Activated CD4-positive, CD25-positive, alpha-beta regulatory T cell (primary cell): ENCODE results near the gene FAAP100.
"Not testable (repeated sequence)": the region's sequence is repeated elsewhere in the genome, so short reads cannot be mapped to it uniquely, and the experiment has no call there.

ENCODE experiments used
- DNase-seq, 4 experiments: peaks; one replicate each; lab custom pipeline; 2025; lab: John Stamatoyannopoulos, UW

Gene FAAP100

DNA sequence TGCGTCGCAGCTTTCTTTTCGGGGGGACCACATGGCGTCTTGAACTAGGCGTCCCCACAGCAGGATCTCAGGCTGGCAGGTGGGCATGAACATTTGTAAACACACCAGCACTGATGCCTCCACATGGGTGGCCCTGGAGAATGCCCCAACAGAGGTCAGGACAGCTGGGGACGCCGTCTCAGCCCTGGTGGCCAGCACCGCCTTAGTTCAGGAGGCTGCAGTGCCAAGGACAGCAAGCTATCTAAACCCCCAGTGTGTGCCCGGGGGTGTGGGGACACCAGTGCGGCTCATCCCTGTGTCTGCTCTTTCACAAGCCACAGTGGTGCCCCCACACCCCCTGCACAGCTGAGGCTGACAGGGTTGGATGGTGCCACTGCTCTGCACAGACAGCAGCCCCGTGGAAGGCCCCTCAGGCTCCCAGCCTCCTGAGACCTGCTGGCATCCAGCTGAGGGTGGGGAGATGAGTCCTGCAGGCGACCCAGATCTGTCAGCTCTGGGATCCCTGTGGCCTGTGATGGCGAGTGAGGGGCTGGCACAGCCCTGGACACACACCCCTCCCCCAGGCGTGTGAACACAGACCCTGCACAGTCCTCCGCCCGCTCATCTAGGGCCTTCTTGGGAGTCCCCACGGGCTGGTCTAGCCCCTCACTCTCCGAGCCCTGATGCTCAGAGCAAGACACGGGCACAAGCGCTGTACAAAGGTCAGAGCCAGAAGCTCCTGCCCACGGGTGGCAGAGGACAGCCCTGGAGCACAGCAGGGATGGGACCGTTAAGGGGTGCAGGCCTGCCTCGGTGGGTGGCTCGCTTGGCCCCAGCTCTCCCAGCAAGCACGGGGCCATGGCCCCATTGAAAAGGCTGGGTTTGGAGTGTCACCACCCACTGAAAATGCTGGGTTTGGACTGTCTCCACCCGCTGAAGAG lies 13.2 kb downstream of the FAAP100 start:
- DNase-seq = no peak

DNA sequence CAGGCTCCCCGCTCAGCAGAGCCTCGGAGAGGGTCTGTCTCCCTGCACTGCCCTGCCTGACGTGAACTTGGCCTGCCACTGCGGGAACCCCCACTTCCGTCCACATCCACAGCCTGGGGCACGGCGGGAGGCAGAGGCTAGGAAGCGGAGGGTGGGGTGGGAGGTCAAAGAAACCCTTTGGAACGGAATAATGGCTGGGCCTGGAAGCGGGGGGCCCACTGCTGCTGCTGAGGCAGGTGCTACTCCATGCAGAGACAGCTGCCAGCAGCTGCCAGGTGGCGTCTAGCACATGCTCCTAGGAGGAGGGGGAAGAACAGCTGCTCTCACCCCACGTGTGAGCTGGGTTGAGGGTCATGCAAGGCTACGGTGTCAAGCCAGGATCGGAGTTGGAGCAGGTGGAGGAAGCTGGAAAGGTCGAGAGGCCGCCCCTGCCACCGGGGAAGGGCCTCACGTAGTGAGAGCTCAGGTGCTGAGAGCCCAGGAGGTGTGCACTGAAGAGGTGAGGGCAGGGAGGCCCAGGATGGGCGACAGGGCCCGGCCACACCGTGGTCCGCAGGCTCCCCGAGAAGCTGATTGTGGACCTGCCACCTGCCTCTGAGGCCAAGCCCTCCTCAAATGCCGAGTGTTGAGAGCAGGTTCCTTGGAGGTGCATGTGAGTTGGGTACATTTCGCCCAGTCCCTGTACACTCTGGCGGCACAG lies 14.1 kb downstream of the FAAP100 start:
- no peak for DNase-seq

GRCh38 chr17:81537343-81537855 lies 14.8 kb downstream of the FAAP100 start:
- DNase-seq = peak in 1 of 4 experiments; percentile 16

DNA sequence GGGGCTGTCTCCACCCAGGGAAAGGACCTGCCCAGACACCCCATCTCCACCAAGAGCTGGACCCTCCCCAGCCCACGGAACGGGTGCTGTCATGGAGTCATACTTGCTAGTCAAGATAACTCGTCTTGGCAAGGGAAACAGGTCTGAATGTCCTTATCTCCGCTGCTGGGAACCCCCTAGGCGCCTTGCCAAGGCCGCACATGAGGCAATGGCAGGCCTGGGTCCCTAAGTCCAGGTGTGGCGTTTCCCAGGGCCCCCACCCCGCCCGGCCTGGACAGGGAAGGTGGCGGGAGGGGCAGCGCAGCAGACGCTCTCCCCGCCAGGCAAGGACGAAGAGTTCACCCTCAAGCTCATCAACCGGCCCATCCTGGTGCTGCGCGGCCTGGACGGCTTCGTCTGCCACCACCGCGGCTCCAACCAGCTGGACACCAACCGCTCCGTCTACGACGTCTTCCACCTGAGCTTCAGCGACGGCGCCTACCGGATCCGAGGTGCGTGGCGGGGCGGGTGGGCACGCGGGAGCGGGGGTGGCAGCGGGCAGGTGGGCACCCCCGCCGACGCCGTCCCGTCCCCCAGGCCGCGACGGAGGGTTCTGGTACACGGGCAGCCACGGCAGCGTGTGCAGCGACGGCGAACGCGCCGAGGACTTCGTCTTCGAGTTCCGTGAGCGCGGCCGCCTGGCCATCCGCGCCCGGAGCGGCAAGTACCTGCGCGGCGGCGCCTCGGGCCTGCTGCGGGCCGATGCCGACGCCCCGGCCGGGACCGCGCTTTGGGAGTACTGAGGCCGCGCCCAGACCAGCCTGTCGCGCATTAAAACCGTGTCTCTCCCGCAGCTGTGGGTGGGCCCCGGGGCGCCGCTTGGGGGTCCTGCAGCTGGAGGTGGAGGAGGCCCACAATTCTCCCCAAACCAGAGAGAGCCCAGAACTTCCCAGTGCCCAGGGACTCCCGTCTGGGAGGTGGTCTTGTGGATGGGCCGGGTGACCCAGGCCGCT lies 15.6 kb downstream of the FAAP100 start:
- no peak for DNase-seq

DNA sequence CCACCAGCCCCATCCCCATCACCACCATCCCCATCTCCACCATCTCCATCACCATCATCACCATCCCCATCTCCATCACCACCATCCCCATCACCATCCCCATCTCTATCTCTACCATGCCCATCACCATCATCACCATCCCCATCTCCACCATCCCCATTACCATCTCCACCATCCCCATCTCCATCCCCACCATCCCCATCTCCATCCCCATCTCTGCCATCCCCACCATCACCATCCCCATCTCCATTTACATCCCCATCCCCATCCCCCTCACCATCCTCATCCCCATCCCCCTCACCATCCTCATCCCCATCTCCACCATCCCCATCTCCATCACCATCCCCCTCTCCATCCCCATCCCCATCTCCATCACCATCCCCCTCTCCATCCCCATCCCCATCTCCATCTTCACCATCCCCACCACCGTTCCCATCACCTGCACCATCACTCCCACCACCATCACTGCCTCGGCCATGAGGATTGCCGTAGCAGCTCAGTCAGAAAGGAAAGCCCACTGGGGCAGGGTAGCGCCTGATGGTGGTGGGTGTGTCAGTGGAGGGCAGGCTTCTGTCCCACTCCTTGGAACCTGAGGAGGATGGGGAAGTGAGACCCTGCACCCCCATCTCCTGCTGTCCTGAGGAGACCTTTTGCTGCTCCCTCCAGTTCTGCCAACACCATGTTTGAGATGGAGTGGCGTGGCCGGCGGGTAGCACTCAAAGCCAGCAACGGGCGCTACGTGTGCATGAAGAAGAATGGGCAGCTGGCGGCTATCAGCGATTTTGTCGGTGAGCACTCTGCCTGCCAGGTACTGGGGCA lies 16.5 kb downstream of the FAAP100 start:
- DNase-seq = no peak

DNA sequence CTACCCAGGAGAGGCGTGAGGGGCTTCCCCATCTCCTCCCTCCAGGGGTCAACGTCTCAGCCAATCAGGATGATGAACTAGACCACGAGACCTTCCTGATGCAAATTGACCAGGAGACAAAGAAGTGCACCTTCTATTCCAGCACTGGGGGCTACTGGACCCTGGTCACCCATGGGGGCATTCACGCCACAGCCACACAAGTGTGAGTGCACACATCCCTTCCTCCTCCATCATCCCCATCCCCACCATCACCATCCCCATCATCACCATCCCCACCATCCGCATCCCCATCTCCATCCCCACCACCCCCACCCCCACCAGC lies 17.2 kb downstream of the FAAP100 start:
- DNase-seq = no peak

- DNase-seq = no peak
Measured at GRCh38 chr17:81534157-81535006, 17.8 kb downstream of the FAAP100 start.

- no peak for DNase-seq
Measured at GRCh38 chr17:81533339-81534141, 18.6 kb downstream of the FAAP100 start.

GRCh38 chr17:81532490-81533287 lies 19.5 kb downstream of the FAAP100 start:
- no peak for DNase-seq

- DNase-seq = not testable (repeated sequence)
Measured at GRCh38 chr17:81531998-81532404, 20.2 kb downstream of the FAAP100 start.

DNA sequence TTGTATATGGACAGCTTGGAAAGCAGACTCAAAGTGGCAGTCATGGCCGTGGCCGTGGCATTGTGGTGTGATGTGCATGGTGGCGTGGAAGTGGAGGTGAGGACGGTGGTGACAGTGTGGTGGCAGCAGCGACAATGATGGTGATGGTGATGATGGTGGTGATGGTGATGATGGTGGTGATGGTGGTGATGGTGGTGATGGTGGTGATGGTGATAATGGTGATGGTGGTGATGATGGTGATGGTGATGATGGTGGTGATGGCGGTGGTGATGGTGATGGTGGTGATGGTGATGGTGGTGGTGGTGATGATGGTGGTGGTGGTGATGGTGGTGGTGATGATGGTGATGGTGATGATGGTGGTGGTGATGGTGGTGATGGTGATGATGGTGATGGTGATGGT lies 21.1 kb downstream of the FAAP100 start:
- DNase-seq = not testable (repeated sequence)

DNA sequence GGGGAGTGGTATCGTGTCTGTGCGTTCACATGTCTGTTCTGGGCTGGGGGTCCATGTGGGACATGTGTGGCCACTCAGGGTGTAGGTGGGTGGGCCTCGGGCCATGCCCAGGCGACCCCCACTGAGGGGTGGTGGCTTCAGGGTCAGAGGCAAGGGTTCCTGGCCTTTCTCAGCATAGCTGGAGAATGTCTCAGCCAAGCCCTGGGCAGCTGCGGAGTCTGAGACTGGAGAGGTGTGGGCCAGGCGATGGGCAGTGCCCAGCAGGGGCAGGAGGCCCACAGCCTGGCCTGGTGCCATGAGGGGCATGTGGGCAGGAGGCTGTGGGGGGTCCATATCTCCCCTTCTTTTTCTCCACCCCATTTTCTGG lies 22.7 kb downstream of the FAAP100 start:
- DNase-seq = no peak

DNA sequence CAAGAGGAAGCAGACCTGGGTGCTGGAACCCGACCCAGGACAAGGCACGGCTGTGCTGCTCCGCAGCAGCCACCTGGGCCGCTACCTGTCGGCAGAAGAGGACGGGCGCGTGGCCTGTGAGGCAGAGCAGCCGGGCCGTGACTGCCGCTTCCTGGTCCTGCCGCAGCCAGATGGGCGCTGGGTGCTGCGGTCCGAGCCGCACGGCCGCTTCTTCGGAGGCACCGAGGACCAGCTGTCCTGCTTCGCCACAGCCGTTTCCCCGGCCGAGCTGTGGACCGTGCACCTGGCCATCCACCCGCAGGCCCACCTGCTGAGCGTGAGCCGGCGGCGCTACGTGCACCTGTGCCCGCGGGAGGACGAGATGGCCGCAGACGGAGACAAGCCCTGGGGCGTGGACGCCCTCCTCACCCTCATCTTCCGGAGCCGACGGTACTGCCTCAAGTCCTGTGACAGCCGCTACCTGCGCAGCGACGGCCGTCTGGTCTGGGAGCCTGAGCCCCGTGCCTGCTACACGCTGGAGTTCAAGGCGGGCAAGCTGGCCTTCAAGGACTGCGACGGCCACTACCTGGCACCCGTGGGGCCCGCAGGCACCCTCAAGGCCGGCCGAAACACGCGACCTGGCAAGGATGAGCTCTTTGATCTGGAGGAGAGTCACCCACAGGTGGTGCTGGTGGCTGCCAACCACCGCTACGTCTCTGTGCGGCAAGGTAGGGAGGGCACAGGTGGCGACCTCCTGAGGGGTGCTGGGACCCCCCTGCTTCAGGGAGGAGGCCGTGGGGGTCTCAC lies 23.3 kb downstream of the FAAP100 start:
- no peak for DNase-seq

DNA sequence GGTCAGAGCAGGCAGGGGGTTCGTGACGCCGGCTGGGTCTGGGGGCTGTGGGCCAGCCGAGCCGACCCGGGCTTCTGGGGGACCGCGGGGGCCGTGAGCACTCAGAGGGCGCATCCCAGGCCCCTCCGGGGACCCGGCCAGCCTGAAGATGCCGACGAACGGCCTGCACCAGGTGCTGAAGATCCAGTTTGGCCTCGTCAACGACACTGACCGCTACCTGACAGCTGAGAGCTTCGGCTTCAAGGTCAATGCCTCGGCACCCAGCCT lies 23.8 kb downstream of the FAAP100 start:
- no peak for DNase-seq

DNA sequence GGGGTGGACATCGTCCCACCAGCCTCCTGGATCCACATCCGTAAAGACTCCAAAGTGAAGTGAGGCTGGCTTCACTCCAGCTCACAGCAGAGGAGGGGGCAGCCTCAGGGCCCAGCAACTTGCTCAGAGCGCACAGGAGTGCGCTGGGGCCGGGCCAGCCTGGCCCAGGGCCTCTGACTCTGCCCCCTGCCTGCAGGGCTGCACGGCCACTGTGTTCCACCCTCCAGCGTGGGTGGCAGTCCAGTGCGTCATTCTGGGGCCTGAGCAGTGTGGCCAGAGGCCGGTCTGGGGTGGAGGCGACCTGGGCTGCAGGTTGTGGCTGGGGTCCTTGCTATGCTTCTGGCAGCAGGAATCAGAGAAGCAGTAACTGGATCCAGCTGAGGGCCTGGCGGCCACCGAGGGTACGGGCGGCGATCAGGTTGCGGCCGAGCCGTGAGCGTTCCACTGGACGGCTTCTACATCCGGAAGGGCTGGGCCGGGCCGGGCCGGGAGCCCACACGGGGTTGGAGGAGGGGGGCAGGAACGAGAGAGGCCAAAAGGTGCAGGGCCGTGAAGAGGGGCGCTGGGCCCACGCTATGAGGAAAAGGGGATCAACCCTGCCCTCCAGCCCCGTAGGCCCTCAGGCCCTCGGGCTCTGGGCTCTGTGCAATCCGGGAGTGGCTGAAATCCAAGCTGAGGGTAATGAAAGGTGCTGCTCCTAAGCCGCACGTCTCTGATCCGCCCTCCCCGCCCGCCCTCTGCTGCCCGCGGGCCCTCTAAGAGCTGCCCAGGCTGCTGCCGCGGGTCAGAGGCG lies 24.4 kb downstream of the FAAP100 start, which contains the start of gene FSCN2:
Gene FSCN2 (plus strand): TSS at position 787 of the 793 bp plus-strand sequence. CDS start 155 bp downstream, outside the sequence.
- DNase-seq = no peak

- no peak for DNase-seq
Measured at GRCh38 chr17:81526662-81527571, 25.2 kb downstream of the FAAP100 start.
